Breast epithelium (tissue), 3 donors: ENCODE measurements around the gene RGP1.

Source experiments
- POLR2A ChIP-seq: fragments of 450-650 bp; IDR thresholded peaks from one replicate; pipeline ENCODE4 v1.6.1; 2016; ENCODE audit warnings: antibody characterized with exemption, mild to moderate bottlenecking, moderate library complexity
- TF ChIP-seq, protein P1 (sequence below), 3 donors: fragments of 450-650 bp; IDR thresholded peaks; one replicate each; pipeline ENCODE4 v1.5.1; 2016 to 2017; ENCODE audit warnings: antibody characterized with exemption in 3 of 3, mild to moderate bottlenecking in 3 of 3, moderate library complexity in 3 of 3

DNA sequence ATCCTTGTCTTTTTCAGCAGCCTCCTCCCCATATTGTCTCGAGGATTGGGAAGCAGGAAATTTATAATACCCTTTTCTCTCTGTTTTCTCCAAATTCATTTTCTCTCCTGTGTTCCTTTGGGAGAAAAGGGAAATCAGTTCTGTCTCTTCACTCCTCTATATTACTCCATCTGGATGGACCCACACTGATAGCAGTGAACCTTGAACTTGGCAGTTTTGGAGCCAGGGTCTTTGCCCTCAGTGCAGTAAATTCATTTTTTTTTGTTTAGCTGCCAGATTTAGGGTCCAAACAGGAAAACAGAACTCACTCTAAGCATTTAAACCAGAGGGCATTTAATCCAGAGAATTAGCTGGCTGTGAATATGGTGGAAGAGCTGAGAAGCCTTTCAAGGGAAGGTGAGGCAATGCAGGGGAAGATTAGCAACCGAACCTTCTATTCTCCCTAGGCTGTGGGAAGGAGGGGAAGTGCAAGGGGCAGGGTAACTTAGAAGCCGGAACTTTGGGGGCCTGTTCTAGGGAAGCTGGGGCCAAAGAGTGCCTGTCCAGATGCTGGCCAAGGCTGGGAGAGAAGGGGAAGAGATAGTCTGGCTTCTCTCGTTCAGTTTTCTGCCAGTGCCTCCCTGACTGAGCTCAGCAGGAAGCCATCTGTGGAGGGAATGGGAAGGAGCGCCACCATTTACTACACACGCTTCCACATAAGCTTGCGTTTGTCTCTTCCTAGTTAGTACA is 26.0 kb downstream of the RGP1 start:
- TF ChIP-seq, protein P1, sequence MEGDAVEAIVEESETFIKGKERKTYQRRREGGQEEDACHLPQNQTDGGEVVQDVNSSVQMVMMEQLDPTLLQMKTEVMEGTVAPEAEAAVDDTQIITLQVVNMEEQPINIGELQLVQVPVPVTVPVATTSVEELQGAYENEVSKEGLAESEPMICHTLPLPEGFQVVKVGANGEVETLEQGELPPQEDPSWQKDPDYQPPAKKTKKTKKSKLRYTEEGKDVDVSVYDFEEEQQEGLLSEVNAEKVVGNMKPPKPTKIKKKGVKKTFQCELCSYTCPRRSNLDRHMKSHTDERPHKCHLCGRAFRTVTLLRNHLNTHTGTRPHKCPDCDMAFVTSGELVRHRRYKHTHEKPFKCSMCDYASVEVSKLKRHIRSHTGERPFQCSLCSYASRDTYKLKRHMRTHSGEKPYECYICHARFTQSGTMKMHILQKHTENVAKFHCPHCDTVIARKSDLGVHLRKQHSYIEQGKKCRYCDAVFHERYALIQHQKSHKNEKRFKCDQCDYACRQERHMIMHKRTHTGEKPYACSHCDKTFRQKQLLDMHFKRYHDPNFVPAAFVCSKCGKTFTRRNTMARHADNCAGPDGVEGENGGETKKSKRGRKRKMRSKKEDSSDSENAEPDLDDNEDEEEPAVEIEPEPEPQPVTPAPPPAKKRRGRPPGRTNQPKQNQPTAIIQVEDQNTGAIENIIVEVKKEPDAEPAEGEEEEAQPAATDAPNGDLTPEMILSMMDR (IDR thresholded peaks at IDR 0.05), result no peak
- no peak for TF ChIP-seq POLR2A
